RWPE1 (cell line): Measurements from ENCODE around the gene SIM2.

ENCODE experiments used
- CTCF ChIA-PET: fragments of 350-600 bp; sonication (Branson Sonifier 250); formaldehyde crosslinking; extraction: SDS; loops from one replicate; lab custom pipeline; 2021; lab: Yijun Ruan, JAX
- POLR2A ChIA-PET: fragments of 400-600 bp; formaldehyde crosslinking; extraction: SDS; loops from one replicate; lab custom pipeline; 2020; ENCODE audit warnings: antibody characterized with exemption; ENCODE audit not compliant: low non-redundant PET; lab: Yijun Ruan, JAX
- DNase-seq: peaks from one replicate; pipeline ENCODE4 v3.0.0; 2012; ENCODE audit warnings: low spot score
- H3K27ac ChIP-seq: fragments of 450-650 bp; 2 replicates; pipeline ENCODE4 v1.5.1; 2017
- TF ChIP-seq, protein P1 (sequence below): fragments of 450-650 bp; conservative IDR thresholded peaks from 2 replicates; pipeline ENCODE4 v1.5.1; 2017; ENCODE audit warnings: low read depth, mild to moderate bottlenecking

Gene SIM2

GRCh38 chr21:36747041-36747814, 48.3 kb downstream of the SIM2 start:
- POLR2A ChIA-PET = no interaction called here
- no peak overlapping the region for H3K27ac ChIP-seq
- CTCF ChIA-PET = interaction anchor here (0.6 to 1.4 kb wide), 4 partner anchors 28 to 198 kb away, joined by 3 to 4 read pairs (median 3); no protein-coding TSS in a partner anchor
- DNase-seq = no peak
- TF ChIP-seq, protein P1, sequence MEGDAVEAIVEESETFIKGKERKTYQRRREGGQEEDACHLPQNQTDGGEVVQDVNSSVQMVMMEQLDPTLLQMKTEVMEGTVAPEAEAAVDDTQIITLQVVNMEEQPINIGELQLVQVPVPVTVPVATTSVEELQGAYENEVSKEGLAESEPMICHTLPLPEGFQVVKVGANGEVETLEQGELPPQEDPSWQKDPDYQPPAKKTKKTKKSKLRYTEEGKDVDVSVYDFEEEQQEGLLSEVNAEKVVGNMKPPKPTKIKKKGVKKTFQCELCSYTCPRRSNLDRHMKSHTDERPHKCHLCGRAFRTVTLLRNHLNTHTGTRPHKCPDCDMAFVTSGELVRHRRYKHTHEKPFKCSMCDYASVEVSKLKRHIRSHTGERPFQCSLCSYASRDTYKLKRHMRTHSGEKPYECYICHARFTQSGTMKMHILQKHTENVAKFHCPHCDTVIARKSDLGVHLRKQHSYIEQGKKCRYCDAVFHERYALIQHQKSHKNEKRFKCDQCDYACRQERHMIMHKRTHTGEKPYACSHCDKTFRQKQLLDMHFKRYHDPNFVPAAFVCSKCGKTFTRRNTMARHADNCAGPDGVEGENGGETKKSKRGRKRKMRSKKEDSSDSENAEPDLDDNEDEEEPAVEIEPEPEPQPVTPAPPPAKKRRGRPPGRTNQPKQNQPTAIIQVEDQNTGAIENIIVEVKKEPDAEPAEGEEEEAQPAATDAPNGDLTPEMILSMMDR = no peak

DNA sequence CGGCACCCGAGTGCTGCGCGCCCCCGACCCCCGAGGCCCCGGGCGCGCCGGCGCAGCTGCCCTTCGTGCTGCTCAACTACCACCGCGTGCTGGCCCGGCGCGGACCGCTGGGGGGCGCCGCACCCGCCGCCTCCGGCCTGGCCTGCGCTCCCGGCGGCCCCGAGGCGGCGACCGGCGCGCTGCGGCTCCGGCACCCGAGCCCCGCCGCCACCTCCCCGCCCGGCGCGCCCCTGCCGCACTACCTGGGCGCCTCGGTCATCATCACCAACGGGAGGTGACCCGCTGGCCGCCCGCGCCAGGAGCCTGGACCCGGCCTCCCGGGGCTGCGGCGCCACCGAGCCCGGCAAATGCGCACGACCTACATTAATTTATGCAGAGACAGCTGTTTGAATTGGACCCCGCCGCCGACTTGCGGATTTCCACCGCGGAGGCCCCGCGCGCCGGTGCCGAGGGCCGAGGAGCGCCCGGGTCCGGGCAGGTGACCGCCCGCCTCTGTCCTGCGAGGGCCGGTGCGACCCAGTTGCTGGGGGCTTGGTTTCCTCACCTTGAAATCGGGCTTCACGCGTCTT, 49.0 kb downstream of the SIM2 start:
- ChIA-PET POLR2A (no interaction called here), CTCF (interaction anchor here (0.6 to 1.4 kb wide), 3 partner anchors 8 to 199 kb away, joined by 3 to 4 read pairs (median 3); no protein-coding TSS in a partner anchor)
- no peak for DNase-seq
- no peak overlapping the region for H3K27ac ChIP-seq
- TF ChIP-seq, protein P1 = no peak

DNA sequence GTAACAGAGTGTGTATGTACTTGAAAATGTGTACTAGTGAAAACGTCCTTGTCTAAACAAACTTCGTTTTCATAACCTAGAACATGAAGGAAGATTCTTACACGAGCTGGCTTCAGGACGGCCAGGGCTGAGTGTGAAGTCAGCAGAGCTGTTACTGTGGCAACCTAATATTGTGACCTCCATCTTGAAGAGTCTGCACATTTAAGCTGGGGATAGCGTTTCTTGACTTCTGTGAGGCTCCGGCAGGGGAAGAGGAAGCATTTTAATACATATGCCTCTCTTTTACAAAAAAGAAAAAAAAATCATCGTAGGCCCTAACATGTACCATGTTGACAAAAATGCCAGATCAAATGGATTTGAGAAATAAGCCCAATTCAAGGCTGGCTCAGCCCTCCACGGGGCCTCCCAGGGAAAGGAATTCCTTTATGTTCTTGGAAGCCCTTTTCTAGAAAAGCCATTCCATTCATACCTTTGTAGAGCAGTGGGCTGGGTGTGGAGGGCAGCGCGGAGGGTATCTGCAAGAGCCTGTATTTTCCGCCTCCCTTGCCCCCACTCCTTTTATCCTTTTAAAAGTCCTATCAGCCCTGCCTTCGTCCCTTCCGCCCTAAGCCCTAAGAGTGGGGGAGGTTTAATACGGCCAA, 51.1 kb downstream of the SIM2 start:
- DNase-seq = no peak
- POLR2A ChIA-PET = no interaction called here
- TF ChIP-seq, protein P1 = no peak
- H3K27ac ChIP-seq = no peak overlapping the region
- CTCF ChIA-PET = interaction anchor here (0.6 kb wide), 1 partner anchor 23 kb away, joined by 3 read pairs; no protein-coding TSS in a partner anchor

- TF ChIP-seq, protein P1 = no peak
- DNase-seq = no peak
- CTCF ChIA-PET = interaction anchor here (0.6 kb wide), 1 partner anchor 24 kb away, joined by 3 read pairs; no protein-coding TSS in a partner anchor
- no peak overlapping the region for H3K27ac ChIP-seq
- POLR2A ChIA-PET = no interaction called here
These were observed 51.7 kb downstream of the SIM2 start for GRCh38 chr21:36750576-36750959.

GRCh38 chr21:36751383-36751782, 52.5 kb downstream of the SIM2 start:
- peak overlapping the region; percentile 35; the same call in 1 of the 2 replicates for H3K27ac ChIP-seq
- CTCF ChIA-PET = no interaction called here
- POLR2A ChIA-PET = no interaction called here
- TF ChIP-seq, protein P1 = no peak
- DNase-seq = no peak

DNA sequence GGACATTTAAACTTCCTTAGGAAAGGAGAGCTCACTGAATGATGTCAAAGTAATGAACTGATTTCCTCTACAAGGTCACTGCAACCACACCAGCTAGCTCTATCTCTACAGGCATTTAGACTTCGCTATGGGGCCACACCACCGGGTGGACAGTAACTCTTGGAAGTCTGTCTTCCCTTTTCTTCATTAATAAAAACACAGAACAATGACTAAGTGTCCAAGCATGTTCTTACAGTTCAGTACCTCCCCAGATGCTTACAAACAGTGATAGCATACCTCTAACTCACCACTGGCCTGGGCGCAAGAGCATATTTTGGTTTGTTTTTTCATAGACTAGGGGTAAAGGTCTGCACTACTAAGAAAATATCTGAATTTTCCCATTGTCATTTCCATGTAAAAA, 54.6 kb downstream of the SIM2 start:
- ChIA-PET POLR2A (no interaction called here), CTCF (interaction anchor here (0.5 to 1.9 kb wide), 2 partner anchors 164 to 170 kb away, joined by 3 to 4 read pairs; no protein-coding TSS in a partner anchor)
- TF ChIP-seq, protein P1 = no peak
- H3K27ac ChIP-seq = no peak overlapping the region
- peak; percentile 8 for DNase-seq
